Stomach (tissue), 4 donors: ENCODE measurements around the gene LCP1.

Source experiments
- POLR2A ChIP-seq, 4 donors: fragments of 450-650 bp; IDR thresholded peaks; one replicate each; pipeline ENCODE4 v1.6.1; 2016; ENCODE audit warnings: antibody characterized with exemption in 4 of 4, control low read depth in 2 of 4, mild to moderate bottlenecking in 1 of 4, moderate library complexity in 1 of 4
- TF ChIP-seq, protein P1 (sequence below), 7 experiments: fragments of 450-650 bp in 4 of 7; fragments of 200-600 bp in 3 of 7; sonication (generic) in 3 of 7; IDR thresholded peaks; one replicate each; pipeline ENCODE4 v1.5.1; 2016 to 2019; ENCODE audit warnings: antibody characterized with exemption in 7 of 7, control low read depth in 2 of 7, mild to moderate bottlenecking in 1 of 7

DNA sequence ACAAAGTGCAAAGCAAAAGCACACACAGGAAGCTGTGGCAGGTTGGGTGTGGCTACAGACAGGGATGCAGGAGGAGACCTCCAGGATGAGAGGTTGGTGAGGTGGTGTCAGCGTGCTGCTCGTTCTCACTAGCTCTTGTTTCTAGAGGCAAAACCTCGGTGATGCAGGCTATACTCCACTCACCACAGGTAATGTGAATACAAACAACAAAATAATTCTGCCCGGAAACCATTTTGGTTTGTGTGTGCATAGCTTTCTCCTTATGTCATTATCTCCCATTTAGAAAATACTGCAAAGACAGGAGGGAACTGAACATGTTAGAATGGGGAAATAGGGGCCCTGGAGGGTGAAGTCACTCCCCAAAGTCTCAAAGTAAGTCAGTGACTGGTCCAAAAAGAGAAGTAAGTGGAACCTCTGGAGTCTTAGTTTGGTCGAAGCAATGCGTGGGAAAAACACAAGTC is 9.4 kb downstream of the LCP1 start:
- no peak for TF ChIP-seq POLR2A (IDR thresholded peaks at IDR 0.05)
- TF ChIP-seq, protein P1, sequence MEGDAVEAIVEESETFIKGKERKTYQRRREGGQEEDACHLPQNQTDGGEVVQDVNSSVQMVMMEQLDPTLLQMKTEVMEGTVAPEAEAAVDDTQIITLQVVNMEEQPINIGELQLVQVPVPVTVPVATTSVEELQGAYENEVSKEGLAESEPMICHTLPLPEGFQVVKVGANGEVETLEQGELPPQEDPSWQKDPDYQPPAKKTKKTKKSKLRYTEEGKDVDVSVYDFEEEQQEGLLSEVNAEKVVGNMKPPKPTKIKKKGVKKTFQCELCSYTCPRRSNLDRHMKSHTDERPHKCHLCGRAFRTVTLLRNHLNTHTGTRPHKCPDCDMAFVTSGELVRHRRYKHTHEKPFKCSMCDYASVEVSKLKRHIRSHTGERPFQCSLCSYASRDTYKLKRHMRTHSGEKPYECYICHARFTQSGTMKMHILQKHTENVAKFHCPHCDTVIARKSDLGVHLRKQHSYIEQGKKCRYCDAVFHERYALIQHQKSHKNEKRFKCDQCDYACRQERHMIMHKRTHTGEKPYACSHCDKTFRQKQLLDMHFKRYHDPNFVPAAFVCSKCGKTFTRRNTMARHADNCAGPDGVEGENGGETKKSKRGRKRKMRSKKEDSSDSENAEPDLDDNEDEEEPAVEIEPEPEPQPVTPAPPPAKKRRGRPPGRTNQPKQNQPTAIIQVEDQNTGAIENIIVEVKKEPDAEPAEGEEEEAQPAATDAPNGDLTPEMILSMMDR (IDR thresholded peaks at IDR 0.05) = no peak
